ENCODE results near the gene ITGBL1.

ITGBL1 gene

DNA sequence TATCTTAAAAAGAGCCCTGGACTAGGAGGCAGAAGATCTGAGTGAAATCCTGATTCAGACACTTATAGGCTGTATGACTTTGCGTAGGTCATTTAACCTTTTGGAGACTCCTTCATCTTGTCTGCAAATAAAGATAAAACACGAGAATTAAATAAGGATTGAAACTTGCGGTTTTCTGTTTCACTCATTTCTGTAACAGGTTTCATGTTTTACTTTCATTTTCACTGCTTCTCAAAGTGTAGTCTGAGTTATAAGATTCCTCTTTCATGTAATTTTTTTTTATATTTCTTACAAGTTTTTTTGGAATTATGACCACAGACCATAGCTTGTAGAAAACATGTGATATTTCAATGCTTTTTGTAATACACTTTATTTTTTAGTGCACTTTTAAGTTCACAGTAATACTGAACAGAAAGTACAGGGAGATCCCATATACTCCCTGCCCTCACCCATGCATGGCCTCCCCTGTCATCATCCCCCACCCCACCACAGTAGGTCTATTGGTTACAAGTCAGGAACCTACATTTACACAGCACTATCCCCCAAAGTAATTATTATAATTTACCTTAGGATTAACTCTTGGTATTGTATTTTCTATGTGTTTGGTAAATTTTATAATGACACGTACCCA lies 174.6 kb downstream of the ITGBL1 start:
- TF ChIP-seq, protein P1, sequence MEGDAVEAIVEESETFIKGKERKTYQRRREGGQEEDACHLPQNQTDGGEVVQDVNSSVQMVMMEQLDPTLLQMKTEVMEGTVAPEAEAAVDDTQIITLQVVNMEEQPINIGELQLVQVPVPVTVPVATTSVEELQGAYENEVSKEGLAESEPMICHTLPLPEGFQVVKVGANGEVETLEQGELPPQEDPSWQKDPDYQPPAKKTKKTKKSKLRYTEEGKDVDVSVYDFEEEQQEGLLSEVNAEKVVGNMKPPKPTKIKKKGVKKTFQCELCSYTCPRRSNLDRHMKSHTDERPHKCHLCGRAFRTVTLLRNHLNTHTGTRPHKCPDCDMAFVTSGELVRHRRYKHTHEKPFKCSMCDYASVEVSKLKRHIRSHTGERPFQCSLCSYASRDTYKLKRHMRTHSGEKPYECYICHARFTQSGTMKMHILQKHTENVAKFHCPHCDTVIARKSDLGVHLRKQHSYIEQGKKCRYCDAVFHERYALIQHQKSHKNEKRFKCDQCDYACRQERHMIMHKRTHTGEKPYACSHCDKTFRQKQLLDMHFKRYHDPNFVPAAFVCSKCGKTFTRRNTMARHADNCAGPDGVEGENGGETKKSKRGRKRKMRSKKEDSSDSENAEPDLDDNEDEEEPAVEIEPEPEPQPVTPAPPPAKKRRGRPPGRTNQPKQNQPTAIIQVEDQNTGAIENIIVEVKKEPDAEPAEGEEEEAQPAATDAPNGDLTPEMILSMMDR (conservative IDR thresholded peaks at IDR 0.05; ENCODE audit: low read depth) = no peak
- DNase-seq (ENCODE audit: low spot score) = no peak
- CTCF ChIA-PET = interaction anchor here (0.6 kb wide), 1 partner anchor 1955 kb away, joined by 4 read pairs; no protein-coding TSS in a partner anchor
- H3K27ac ChIP-seq = no peak overlapping the region
- POLR2A ChIA-PET (ENCODE audit: low non-redundant PET) = no interaction called here

DNA sequence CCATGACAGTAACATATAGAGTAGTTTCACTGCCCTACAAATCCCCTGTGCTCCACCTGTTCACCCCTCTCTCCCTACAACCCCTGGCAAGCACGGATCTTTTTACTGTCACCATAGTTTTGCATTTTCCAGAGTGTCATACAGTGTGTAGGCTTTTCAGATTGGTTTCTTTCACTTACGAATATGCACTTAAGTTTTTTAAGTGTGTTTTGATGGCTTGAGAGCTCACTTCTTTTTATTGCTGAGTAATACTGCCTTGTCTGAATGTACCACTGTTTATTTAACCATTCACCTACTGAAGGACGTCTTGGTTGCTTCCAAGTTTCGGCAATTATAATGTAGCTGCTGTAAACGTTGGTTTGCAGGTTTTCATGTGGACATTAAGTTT lies 175.1 kb downstream of the ITGBL1 start:
- H3K27ac ChIP-seq = no peak overlapping the region
- CTCF ChIA-PET = no interaction called here
- POLR2A ChIA-PET (ENCODE audit: low non-redundant PET) = no interaction called here
- no peak for DNase-seq (ENCODE audit: low spot score)
- TF ChIP-seq, protein P1 (conservative IDR thresholded peaks at IDR 0.05; ENCODE audit: low read depth) = no peak

DNA sequence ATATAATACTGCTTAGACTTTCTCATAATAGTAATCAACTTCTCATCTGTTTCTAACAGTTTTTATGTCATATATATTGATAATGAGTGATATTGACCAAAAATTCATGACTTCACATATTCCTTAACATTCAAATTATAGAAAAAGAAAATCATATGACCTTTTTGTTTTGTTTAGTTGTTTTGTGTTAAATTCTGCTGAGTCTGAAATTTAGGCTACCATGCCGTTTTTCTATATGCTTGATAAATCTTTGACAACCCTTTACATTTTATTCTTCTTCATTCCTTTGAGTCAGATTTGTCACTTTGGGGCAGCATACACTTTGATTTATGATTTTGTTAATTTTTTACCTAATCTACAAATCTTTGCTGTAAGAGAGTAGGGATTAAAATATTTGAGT lies 176.4 kb downstream of the ITGBL1 start:
- ChIA-PET POLR2A (ENCODE audit: low non-redundant PET) (no interaction called here), CTCF (no interaction called here)
- TF ChIP-seq, protein P1 (conservative IDR thresholded peaks at IDR 0.05; ENCODE audit: low read depth) = no peak
- no peak overlapping the region for H3K27ac ChIP-seq
- no peak for DNase-seq (ENCODE audit: low spot score)

DNA sequence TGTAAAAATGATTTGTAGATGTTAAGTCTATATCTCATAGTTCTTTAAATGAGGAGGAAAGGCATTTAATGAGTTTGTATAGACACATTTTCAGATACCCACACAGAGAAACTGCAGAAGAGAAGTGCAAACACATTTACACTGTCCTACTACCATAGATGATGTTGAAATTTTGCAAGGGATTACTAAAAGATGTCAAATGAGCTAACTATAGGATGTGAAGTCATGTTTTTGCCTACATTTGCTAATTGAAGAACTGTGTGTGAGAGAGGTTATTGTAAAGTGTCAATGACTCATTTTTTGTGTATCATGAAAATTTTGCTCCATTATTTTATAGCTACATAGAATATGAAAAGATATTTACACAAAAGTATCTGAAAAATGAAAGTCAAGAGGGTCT lies 178.9 kb downstream of the ITGBL1 start:
- DNase-seq (ENCODE audit: low spot score) = no peak
- H3K27ac ChIP-seq = no peak overlapping the region
- CTCF ChIA-PET = interaction anchor here (0.6 kb wide), 1 partner anchor 1973 kb away, joined by 3 read pairs; no protein-coding TSS in a partner anchor
- TF ChIP-seq, protein P1 (conservative IDR thresholded peaks at IDR 0.05; ENCODE audit: low read depth) = no peak
- POLR2A ChIA-PET (ENCODE audit: low non-redundant PET) = no interaction called here

DNA sequence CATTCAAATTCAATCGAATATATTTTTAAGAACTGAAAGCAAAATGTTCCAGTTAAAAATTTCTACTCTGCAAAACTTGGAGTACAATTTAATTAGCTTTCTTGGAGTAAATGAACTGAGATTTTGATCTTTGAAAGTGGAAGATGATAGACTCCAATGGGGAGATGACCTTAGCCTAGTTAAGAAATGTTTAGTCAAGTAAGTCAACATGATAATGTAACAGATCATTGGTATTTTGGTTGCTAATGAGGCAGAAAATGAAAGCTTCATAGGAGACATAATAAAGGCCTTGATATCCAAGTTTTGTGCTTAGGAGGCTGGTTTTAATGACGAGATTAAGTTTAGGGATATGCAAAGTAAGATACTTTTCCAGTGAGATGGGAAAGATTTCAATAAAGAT lies 181.7 kb downstream of the ITGBL1 start:
- TF ChIP-seq, protein P1 (conservative IDR thresholded peaks at IDR 0.05; ENCODE audit: low read depth) = no peak
- ChIA-PET POLR2A (ENCODE audit: low non-redundant PET) (no interaction called here), CTCF (interaction anchor here (0.6 kb wide), 1 partner anchor 14 kb away, joined by 3 read pairs; no protein-coding TSS in a partner anchor)
- no peak overlapping the region for H3K27ac ChIP-seq
- DNase-seq (ENCODE audit: low spot score) = no peak

DNA sequence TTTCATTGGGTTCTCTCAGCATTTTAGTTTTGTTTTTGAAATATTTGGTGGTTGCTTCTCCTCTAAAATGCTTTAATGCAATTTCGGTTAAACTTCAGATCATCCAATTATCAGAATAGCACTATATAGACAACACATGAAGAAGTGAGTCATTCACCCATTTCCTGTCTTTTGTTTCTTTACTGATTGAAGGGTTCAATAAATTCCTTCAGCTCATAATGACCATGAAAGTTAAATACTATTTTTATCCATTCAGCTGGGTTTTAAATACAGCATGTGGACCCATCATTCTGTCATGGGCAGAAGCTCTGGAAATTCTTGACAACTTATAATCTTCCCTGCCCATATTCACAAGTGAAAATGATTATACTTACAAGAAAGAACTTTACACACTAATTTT lies 187.2 kb downstream of the ITGBL1 start:
- ChIA-PET CTCF (interaction anchor here (0.6 kb wide), 1 partner anchor 993 kb away, joined by 3 read pairs; no protein-coding TSS in a partner anchor), POLR2A (ENCODE audit: low non-redundant PET) (no interaction called here)
- TF ChIP-seq, protein P1 (conservative IDR thresholded peaks at IDR 0.05; ENCODE audit: low read depth) = no peak
- no peak for DNase-seq (ENCODE audit: low spot score)
- H3K27ac ChIP-seq = no peak overlapping the region

Data from RWPE1 (cell line).